WERI-Rb-1 (cell line): ENCODE data around the gene HES2.
"Not testable (repeated sequence)": the region's sequence is repeated elsewhere in the genome, so short reads cannot be mapped to it uniquely, and the experiment has no call there.

ENCODE experiments used
- DNase-seq: peaks from one replicate; pipeline ENCODE4 v3.0.0-alpha.2; 2020
- H3K27ac ChIP-seq: fragments of 250-450 bp; sonication (Bioruptor Pico); 2 replicates; pipeline ENCODE4 v1.5.1; 2020; ENCODE audit warnings: mild to moderate bottlenecking, moderate library complexity
- H3K27me3 ChIP-seq: fragments of 250-450 bp; sonication (Bioruptor Pico); 2 replicates; pipeline ENCODE4 v1.5.1; 2021; ENCODE audit warnings: mild to moderate bottlenecking, low read depth, moderate library complexity; ENCODE audit not compliant: insufficient read depth, severe bottlenecking
- H3K36me3 ChIP-seq: fragments of 250-450 bp; sonication (Bioruptor Pico); 2 replicates; pipeline ENCODE4 v1.5.1; 2020; ENCODE audit warnings: mild to moderate bottlenecking, moderate library complexity
- H3K4me3 ChIP-seq: 2 replicates; pipeline ENCODE4 v1.5.1; 2011; ENCODE audit warnings: low read depth, mild to moderate bottlenecking, control low read depth, low read length
- H3K9me3 ChIP-seq: fragments of 250-450 bp; sonication (Bioruptor Pico); 2 replicates; pipeline ENCODE4 v1.5.1; 2021; ENCODE audit warnings: mild to moderate bottlenecking, moderate library complexity; ENCODE audit not compliant: severe bottlenecking
- CTCF ChIP-seq: IDR thresholded peaks from 2 replicates; pipeline ENCODE4 v1.5.1; 2011; ENCODE audit warnings: low read depth, mild to moderate bottlenecking, control low read depth, inconsistent platforms, low read length

Gene HES2

GRCh38 chr1:6396998-6397397 lies 22.7 kb downstream of the HES2 start:
- peak overlapping the region; percentile 49 for H3K27ac ChIP-seq
- no peaks in the 10 kb centered on the region for H3K27me3 ChIP-seq
- TF ChIP-seq CTCF: peak; percentile 36; the same call in 1 of the 2 replicates
- H3K4me3 ChIP-seq: no peak overlapping the region
- H3K9me3 ChIP-seq: no peaks in the 10 kb centered on the region
- no peaks in the 10 kb centered on the region for H3K36me3 ChIP-seq
- peak; percentile 44 for DNase-seq

- H3K27ac ChIP-seq: peak overlapping the region; percentile 53
- H3K27me3 ChIP-seq, H3K36me3 ChIP-seq, H3K9me3 ChIP-seq, DNase-seq, H3K4me3 ChIP-seq: not testable (repeated sequence)
These were observed 23.9 kb downstream of the HES2 start for GRCh38 chr1:6395781-6396244.

GRCh38 chr1:6395130-6395529 lies 24.6 kb downstream of the HES2 start:
- not testable (repeated sequence) for H3K36me3 ChIP-seq, DNase-seq, H3K9me3 ChIP-seq, H3K27me3 ChIP-seq, H3K4me3 ChIP-seq
- peak overlapping the region; percentile 3; the same call in 1 of the 2 replicates for H3K27ac ChIP-seq

- H3K9me3 ChIP-seq: no peaks in the 10 kb centered on the region
- DNase-seq: peak; percentile 91
- TF ChIP-seq CTCF: no peak; the same call in 1 of the 2 replicates
These were observed 26.1 kb downstream of the HES2 start, which contains the start of gene ACOT7 for GRCh38 chr1:6393400-6394187. Gene ACOT7, minus strand, starts transcription at chr1:6393767. Its CDS starts 368 bp downstream, at chr1:6393399.

GRCh38 chr1:6392809-6393399 lies 26.8 kb downstream of the HES2 start:
- Histone ChIP-seq H3K27me3 (no peaks in the 10 kb centered on the region), H3K36me3 (peaks cover 14% of the 10 kb centered on the region), H3K4me3 (peak overlapping the region; percentile 71), H3K9me3 (no peaks in the 10 kb centered on the region), H3K27ac (peak overlapping the region; percentile 98)
- no peak for DNase-seq
- TF ChIP-seq CTCF: no peak

More at GRCh38 chr1:6393400-6394187, 26.1 kb downstream of the HES2 start, which contains the start of gene ACOT7:
- Histone ChIP-seq H3K4me3 (peak within 1 kb of the TSS; percentile 71), H3K27ac (peak within 1 kb of the TSS; percentile 98), H3K27me3 (no peaks in the 10 kb centered on the region), H3K36me3 (peaks cover 14% of the 10 kb centered on the region)

GRCh38 chr1:6391951-6392808 lies 27.5 kb downstream of the HES2 start:
- no peak for DNase-seq

More at GRCh38 chr1:6391951-6392808, 27.5 kb downstream of the HES2 start:
- TF ChIP-seq CTCF: no peak
- Histone ChIP-seq H3K36me3 (peaks cover 14% of the 10 kb centered on the region), H3K9me3 (no peaks in the 10 kb centered on the region), H3K4me3 (peak overlapping the region; percentile 71), H3K27ac (peak overlapping the region; percentile 98), H3K27me3 (no peaks in the 10 kb centered on the region)
